SJSA1 (cell line): Measurements from ENCODE around the gene HNRNPUL1. TPM values are rescaled to one million over a fixed set of nuclear protein-coding genes. Genes with fewer than 3 reads are reported as not detected.

ENCODE experiments used
- total RNA-seq: library from RNA; depleted of rRNA; stranded (reverse); fragments of >200 nt; shearing (Covaris generic); gene quantifications from 2 replicates; pipeline ENCODE4 v1.2.3, GENCODE V29; 2014; rRNA removed

HNRNPUL1 gene
- total RNA-seq, 1 experiment from 2014 or later: 162 TPM

Other genes with a start within 250 kb of the HNRNPUL1 start
- not detected in 2 replicates for gene CYP2A13, start 175.9 kb upstream of the HNRNPUL1 start, total RNA-seq
- not detected in 2 replicates for gene CYP2F1, start 149.9 kb upstream of the HNRNPUL1 start, total RNA-seq
- gene CYP2S1, start 71.2 kb upstream of the HNRNPUL1 start, total RNA-seq: not detected in 2 replicates
- gene AXL, start 45.1 kb upstream of the HNRNPUL1 start, total RNA-seq: 181 and 224 TPM in 2 replicates
- gene CCDC97, start 45.8 kb downstream of the HNRNPUL1 start, total RNA-seq: 6.0 and 10.7 TPM in 2 replicates
- gene TGFB1, start 89.5 kb downstream of the HNRNPUL1 start, total RNA-seq: 16.4 and 17.4 TPM in 2 replicates
- gene B9D2, start 99.8 kb downstream of the HNRNPUL1 start, total RNA-seq: 3.3 and 10.7 TPM in 2 replicates
- 0.44 and 2.5 TPM in 2 replicates for gene TMEM91, start 112.2 kb downstream of the HNRNPUL1 start, total RNA-seq
- gene EXOSC5, start 133.0 kb downstream of the HNRNPUL1 start, total RNA-seq: 24.4 and 33.6 TPM in 2 replicates
- gene BCKDHA, start 133.4 kb downstream of the HNRNPUL1 start, total RNA-seq: 14.1 and 25.5 TPM in 2 replicates
- gene B3GNT8, start 163.0 kb downstream of the HNRNPUL1 start, total RNA-seq: not detected in 2 replicates
- gene DMAC2, start 175.5 kb downstream of the HNRNPUL1 start, total RNA-seq: 57.8 and 85.5 TPM in 2 replicates
- gene ERICH4, start 178.8 kb downstream of the HNRNPUL1 start, total RNA-seq: not detected in 2 replicates